Pancreas (tissue), 10 donors: ENCODE measurements around the gene EXOC6. TPM values are rescaled to one million over a fixed set of nuclear protein-coding genes. Genes with fewer than 3 reads are reported as not detected.

Source experiments
- ATAC-seq, 4 donors: fragments of 200-7000 bp; cut with Tn5 transposase; one replicate each; pipeline versions ENCODE4 v1.8.0 to v1.9.1; 2020; ENCODE audit warnings: mild to moderate bottlenecking in 4 of 4, moderate library complexity in 4 of 4
- DNase-seq, 6 donors: peaks; one replicate each; pipeline ENCODE4 v3.0.0-alpha.2; 2020
- FAIRE-seq: peaks from 2 replicates; lab custom pipeline; 2012; peaks lifted over from hg19 to GRCh38; lab: Jason Lieb, UNC
- H3K27ac ChIP-seq, 4 donors: fragments of 200-600 bp; sonication (generic); 1 replicate in 3 of 4; 2 replicates in 1 of 4; pipeline versions ENCODE4 v1.5.0 to v1.8.0; 2020
- H3K27me3 ChIP-seq, 4 donors: fragments of 200-600 bp; one replicate each; pipeline ENCODE4 v1.8.0; 2021
- H3K36me3 ChIP-seq, 3 donors: fragments of 200-600 bp; sonication (generic) in 1 of 3; one replicate each; pipeline versions ENCODE4 v1.5.0 to v1.8.0; 2020 to 2021
- H3K4me1 ChIP-seq, 3 donors: fragments of 200-600 bp; one replicate each; pipeline ENCODE4 v1.8.0; 2021
- H3K4me3 ChIP-seq, 4 donors: fragments of 200-600 bp; sonication (generic) in 2 of 4; one replicate each; pipeline versions ENCODE4 v1.5.0 to v1.8.0; 2020 to 2021
- H3K9me3 ChIP-seq, 4 donors: fragments of 200-600 bp; one replicate each; pipeline ENCODE4 v1.8.0; 2021
- WGBS, 2 donors: extraction: QIAGEN DNeasy Blood & Tissue Kit; methylation state at CpG; one replicate each; pipeline ENCODE4 v1.1.7; 2013; 5-methylcytosine and 5-hydroxymethylcytosine counted together
- intact Hi-C, 3 donors: fragments of 100-400 bp; cut with DNase I; formaldehyde crosslinking; loops; one replicate each; pipeline versions ENCODE4 v1.11.1 to v1.14.2; 2022
- polyA plus RNA-seq, 2 donors: library from polyadenylated mRNA; stranded (reverse); fragments of 200-250 nt; gene quantifications; one replicate each; pipeline ENCODE4 v1.2.3, GENCODE V29; 2013
- total RNA-seq, 6 donors: library from RNA; stranded (reverse); fragmentation: NEBNext Ultra II Directional in 4 of 6; extraction: Animal tissue kit (Norgen Biotek cat#: 25700) in 4 of 6; gene quantifications; one replicate each; pipeline versions ENCODE4 v1.2.1 to v1.2.4, GENCODE V29; 2021 to 2023
- TF ChIP-seq, protein P1 (sequence below), 4 donors: fragments of 200-600 bp; sonication (generic) in 3 of 4; IDR thresholded peaks; one replicate each; pipeline versions ENCODE4 v1.5.0 to v1.8.0; 2021; ENCODE audit warnings: antibody characterized with exemption in 4 of 4
- donor health status: healthy with polysubstance abuse.
- donor health status: DM: no; HTN: no; CAD: no; lungs with moderate emphysema.
- donor health status: DM: no; HTN: no; CAD: no.
- donor health status: control.
- donor health status: control.
- donor health status: Bipolar disorder and iron deficiency.
- donor health status: DM: yes; HTN: yes; CAD: no.
- donor health status: DM: no; HTN: no; CAD: no.
- donor health status: DM: no; HTN: no; CAD: no.
- donor health status: DM: yes; HTN: yes; CAD: no.

The EXOC6 gene
- total and polyA plus RNA-seq, 8 donors, result 4.2 to 10.3 (median 7.3) TPM

DNA sequence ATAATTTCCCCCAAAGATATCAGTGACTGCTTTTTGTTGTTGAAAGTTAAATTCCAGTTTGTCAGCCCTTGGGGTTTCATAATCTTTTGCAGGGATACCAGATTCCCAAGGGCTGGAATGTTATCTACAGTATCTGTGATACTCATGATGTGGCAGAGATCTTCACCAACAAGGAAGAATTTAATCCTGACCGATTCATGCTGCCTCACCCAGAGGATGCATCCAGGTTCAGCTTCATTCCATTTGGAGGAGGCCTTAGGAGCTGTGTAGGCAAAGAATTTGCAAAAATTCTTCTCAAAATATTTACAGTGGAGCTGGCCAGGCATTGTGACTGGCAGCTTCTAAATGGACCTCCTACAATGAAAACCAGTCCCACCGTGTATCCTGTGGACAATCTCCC lies 228.6 kb downstream of the EXOC6 start:
- FAIRE-seq (no peak), ATAC-seq (no peak), DNase-seq (no peak)
- Histone ChIP-seq H3K36me3 (no peaks in the 10 kb centered on the region), H3K27ac (no peak overlapping the region), H3K9me3 (no peaks in the 10 kb centered on the region), H3K4me3 (no peak overlapping the region), H3K27me3 (peaks cover 0 to 39% (median 13%) of the 10 kb centered on the region in 4 donors), H3K4me1 (peaks cover 10 to 15% (median 14%) of the 10 kb centered on the region in 3 donors)
- TF ChIP-seq, protein P1, sequence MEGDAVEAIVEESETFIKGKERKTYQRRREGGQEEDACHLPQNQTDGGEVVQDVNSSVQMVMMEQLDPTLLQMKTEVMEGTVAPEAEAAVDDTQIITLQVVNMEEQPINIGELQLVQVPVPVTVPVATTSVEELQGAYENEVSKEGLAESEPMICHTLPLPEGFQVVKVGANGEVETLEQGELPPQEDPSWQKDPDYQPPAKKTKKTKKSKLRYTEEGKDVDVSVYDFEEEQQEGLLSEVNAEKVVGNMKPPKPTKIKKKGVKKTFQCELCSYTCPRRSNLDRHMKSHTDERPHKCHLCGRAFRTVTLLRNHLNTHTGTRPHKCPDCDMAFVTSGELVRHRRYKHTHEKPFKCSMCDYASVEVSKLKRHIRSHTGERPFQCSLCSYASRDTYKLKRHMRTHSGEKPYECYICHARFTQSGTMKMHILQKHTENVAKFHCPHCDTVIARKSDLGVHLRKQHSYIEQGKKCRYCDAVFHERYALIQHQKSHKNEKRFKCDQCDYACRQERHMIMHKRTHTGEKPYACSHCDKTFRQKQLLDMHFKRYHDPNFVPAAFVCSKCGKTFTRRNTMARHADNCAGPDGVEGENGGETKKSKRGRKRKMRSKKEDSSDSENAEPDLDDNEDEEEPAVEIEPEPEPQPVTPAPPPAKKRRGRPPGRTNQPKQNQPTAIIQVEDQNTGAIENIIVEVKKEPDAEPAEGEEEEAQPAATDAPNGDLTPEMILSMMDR (IDR thresholded peaks at IDR 0.05), result no peak
- intact Hi-C loops, result no loop called here
- WGBS, 2 donors, result 35 to 54% methylated on average over 2 of the region's 2 CpGs

GRCh38 chr10:93077860-93078337 lies 229.6 kb downstream of the EXOC6 start:
- no peak overlapping the region for H3K27ac ChIP-seq
- TF ChIP-seq, protein P1 (IDR thresholded peaks at IDR 0.05), result no peak
- intact Hi-C loops, result no loop called here
- peaks cover 9 to 14% (median 12%) of the 10 kb centered on the region in 3 donors for H3K4me1 ChIP-seq
- WGBS, 2 donors, result 61 to 67% methylated on average over 5 of the region's 5 CpGs
- FAIRE-seq (no peak), ATAC-seq (no peak), DNase-seq (no peak)
- H3K4me3 ChIP-seq, result no peak overlapping the region
- H3K27me3 ChIP-seq, result peaks cover 0 to 38% (median 13%) of the 10 kb centered on the region in 4 donors
- no peaks in the 10 kb centered on the region for H3K36me3 ChIP-seq
- no peaks in the 10 kb centered on the region for H3K9me3 ChIP-seq

DNA sequence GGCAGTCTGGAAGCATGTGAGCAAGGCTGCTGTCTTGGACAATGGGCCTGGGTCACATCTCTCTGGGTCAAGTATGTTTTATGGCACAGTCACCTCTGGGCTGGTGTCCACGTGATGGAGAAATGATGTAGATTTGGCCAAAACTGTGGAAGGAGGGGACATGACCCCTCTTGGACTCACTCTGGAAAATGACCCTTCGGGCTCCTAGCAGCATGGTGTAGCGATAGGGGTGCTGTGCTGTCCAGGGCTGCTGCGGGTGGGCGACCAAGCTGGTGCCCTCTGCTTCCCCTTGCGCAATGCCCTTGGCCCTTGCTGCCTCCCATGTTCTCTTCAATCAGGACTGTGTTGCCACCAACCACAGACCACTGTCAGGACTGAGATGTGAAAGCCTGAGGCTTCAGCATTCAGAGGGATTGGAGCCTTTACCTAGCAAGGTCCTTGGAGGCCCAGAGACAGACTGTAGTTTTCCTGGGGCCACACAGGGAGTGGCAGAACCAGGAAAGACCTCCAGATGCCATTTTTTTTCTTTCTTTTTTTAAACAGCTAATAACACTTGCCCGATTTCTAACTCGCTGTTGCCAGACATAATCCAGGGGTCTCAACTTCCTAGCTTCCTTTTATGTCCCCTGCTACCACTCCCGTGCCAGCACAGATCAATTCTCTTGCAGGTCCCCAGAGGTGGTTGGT lies 231.5 kb downstream of the EXOC6 start:
- DNase-seq (no peak), ATAC-seq (no peak), FAIRE-seq (no peak)
- Histone ChIP-seq H3K36me3 (no peaks in the 10 kb centered on the region), H3K4me1 (peaks cover 0 to 3% (median 0%) of the 10 kb centered on the region in 3 donors), H3K4me3 (no peak overlapping the region), H3K9me3 (no peaks in the 10 kb centered on the region), H3K27me3 (peaks cover 0 to 20% (median 5%) of the 10 kb centered on the region in 4 donors), H3K27ac (no peak overlapping the region)
- 50 to 57% methylated on average over 9 of the region's 9 CpGs for WGBS, 2 donors
- TF ChIP-seq, protein P1 (IDR thresholded peaks at IDR 0.05), result no peak
- intact Hi-C loops, result loop anchor here in 1 of 3 donors (10.0 kb wide), 2 partner anchors 215 to 275 kb away; no protein-coding TSS in a partner anchor

DNA sequence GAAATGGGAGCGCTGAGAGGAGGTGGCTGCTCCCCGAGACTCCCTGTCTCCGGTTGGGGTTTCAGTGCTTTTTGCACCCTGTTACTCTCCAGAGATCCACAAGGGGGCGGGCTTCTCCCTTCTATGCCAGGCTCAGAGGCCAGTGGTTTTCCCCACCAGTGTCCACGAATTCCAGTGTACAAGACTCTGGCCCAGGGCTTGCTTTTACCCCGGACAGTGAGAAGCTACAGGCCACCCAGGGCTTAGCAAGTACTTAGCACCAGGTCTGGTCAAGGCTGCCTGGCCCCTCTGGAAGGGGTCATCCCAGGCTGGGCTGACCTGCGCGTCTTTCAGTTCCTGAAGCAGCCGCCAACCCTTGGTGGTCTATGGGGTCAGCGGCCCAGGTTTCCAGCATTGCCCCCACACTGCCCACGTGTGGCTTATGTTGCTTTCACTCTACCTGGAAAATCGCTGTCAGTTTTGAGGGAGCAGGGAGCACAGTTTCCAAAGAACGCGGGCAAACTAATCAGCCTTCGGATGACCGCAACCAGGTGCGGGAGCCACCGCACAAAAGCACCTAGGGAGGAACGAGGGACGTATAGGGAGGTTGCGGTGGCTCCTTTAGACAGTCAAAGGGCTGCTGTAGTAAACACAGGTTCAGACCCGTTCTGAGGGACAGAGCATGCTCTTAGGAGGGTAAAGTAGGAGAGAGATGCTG lies 232.2 kb downstream of the EXOC6 start:
- Histone ChIP-seq H3K9me3 (no peaks in the 10 kb centered on the region), H3K4me1 (peaks cover 0 to 3% (median 0%) of the 10 kb centered on the region in 3 donors), H3K27me3 (peaks cover 0 to 19% (median 4%) of the 10 kb centered on the region in 4 donors), H3K4me3 (no peak overlapping the region), H3K27ac (no peak overlapping the region), H3K36me3 (no peaks in the 10 kb centered on the region)
- peak; percentile 48 to 89 (median 84) for ATAC-seq
- intact Hi-C loops, result loop anchor here in 1 of 3 donors (10.0 kb wide), 2 partner anchors 214 to 274 kb away; no protein-coding TSS in a partner anchor
- TF ChIP-seq, protein P1 (IDR thresholded peaks at IDR 0.05), result peak; percentile 65 to 82 (median 75)
- 44 to 45% methylated on average over 22 of the region's 22 CpGs for WGBS, 2 donors
- peak in 2 of 6 donors; percentile 42 to 69 for DNase-seq
- no peak for FAIRE-seq
